ENCODE results near the gene PROSER2.

DNA sequence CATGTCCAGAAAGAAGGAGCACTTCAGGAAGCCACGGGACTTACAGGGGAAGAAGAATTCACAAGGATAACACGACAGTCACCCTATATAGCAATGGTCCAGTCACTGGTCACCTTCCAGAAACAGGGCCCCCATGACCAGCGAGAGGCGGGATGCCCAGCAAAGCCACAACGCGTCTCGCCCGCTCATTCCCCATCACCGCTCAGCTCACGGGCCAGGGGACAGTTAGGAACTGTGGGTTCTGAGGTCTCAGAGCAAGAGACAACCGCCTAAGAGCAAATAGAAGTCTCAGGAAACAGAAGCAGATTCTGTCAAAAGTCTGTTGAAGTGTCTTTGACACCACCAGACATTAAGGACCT, 71.9 kb downstream of the PROSER2 start:
- TF ChIP-seq CTCF (IDR thresholded peaks at IDR 0.05; ENCODE audit: low read length) (no peak), EZH2phosphoT487 (IDR thresholded peaks at IDR 0.05; ENCODE audit: low read length) (no peak), EZH2 (optimal IDR thresholded peaks at IDR 0.05; ENCODE audit: low read depth, low read length) (no peak)

Data from MM.1S (cell line).